Activated naive CD4-positive, alpha-beta T cell treated with anti-CD3 and anti-CD28 coated beads for 36 hours (primary cell): ENCODE data around the gene INF2. TPM values are rescaled to one million over a fixed set of nuclear protein-coding genes. Genes with fewer than 3 reads are reported as not detected.
A peak's percentile ranks its signal among the peaks of the same experiment; 100 is the strongest.
"Not testable (repeated sequence)": the region's sequence is repeated elsewhere in the genome, so short reads cannot be mapped to it uniquely, and the experiment has no call there.

Experiments
- CTCF ChIA-PET: fragments of 350-600 bp; sonication (Branson Sonifier 250); formaldehyde crosslinking; loops from one replicate; lab custom pipeline; 2021; ENCODE audit warnings: antibody characterized with exemption; lab: Charles Lee
- DNase-seq: peaks from one replicate; pipeline ENCODE4 v3.0.0-alpha.2; 2020
- H3K27ac Mint-ChIP-seq: one replicate; pipeline ENCODE4 v1.8.0; 2021; ENCODE audit warnings: mild to moderate bottlenecking, mixed read lengths
- H3K27me3 Mint-ChIP-seq: one replicate; pipeline ENCODE4 v1.8.0; 2021; ENCODE audit warnings: low read depth, mixed read lengths
- H3K36me3 Mint-ChIP-seq: one replicate; pipeline ENCODE4 v1.8.0; 2021; ENCODE audit warnings: low read depth, mixed read lengths
- H3K4me1 Mint-ChIP-seq: one replicate; pipeline ENCODE4 v1.8.0; 2021; ENCODE audit warnings: low read depth, mixed read lengths
- H3K4me3 Mint-ChIP-seq: one replicate; pipeline ENCODE4 v1.8.0; 2021; ENCODE audit warnings: mild to moderate bottlenecking, moderate library complexity, mixed read lengths
- H3K9me3 Mint-ChIP-seq: one replicate; pipeline ENCODE4 v1.8.0; 2021; ENCODE audit warnings: mixed read lengths
- intact Hi-C: fragments of 100-400 bp; cut with micrococcal nuclease; formaldehyde crosslinking; loops from one replicate; pipeline ENCODE4 v1.15.1; 2023
- total RNA-seq, 2 experiments: library from RNA; stranded (reverse); gene quantifications; one replicate each; pipeline ENCODE4 v1.2.3, GENCODE V29; 2021

INF2 gene
- total RNA-seq, 2 experiments from 2014 or later, result 50.7 to 50.9 TPM

DNA sequence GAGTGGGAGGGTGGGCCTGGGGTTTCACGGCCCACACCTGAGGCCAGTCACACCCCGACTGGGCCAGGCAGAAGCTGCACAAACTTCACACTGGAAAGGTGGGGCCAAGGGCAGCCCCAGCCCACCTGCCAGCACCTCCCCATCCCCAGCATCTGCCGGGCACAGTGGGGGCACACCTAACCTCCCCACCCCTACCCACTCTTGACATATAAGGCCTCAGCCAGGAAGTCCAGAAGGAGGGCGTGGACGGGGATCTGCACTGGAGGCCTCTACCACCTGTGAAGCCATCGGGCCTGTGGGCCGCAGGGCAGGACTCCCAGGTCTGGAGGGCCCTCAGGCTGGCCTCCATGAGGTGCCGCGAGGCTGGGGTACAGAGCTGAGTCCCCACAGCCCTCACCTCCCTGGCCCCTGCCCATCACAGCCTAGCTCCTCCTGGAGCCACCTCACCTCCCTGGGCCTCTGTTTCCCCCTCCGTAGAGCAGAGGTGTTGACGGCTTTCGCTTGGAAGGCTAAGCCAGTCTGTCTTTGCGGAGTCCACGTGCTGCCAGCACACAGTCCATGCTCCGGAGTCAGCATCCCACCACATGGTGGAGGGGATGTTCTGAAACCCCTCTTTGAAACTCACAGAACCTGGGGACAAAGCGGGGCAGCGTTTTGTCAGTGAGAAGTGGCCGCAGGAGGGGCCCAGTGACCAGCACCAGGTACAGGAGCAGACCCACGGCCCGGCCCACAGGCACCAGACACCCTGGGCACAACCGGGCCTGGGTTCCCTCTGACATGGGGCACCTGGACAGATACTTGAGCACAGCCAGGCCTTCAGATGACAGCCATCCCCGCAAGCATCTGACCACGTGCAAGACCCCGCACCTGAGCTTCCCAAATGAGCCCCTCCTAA lies 38.2 kb upstream of the INF2 start:
- Mint-ChIP-seq H3K4me1 (peaks cover 4% of the 10 kb centered on the region), H3K36me3 (no peaks in the 10 kb centered on the region), H3K27ac (no peak overlapping the region), H3K9me3 (no peaks in the 10 kb centered on the region), H3K4me3 (no peak overlapping the region), H3K27me3 (peaks cover 3% of the 10 kb centered on the region)
- intact Hi-C loops, result loop anchor here (1.0 kb wide), 1 partner anchor 57 kb away; no protein-coding TSS in a partner anchor
- no peak for DNase-seq
- CTCF ChIA-PET, result interaction anchor here (0.5 to 1.6 kb wide), 4 partner anchors 26 to 153 kb away, joined by 3 to 4 read pairs (median 4); no protein-coding TSS in a partner anchor

DNA sequence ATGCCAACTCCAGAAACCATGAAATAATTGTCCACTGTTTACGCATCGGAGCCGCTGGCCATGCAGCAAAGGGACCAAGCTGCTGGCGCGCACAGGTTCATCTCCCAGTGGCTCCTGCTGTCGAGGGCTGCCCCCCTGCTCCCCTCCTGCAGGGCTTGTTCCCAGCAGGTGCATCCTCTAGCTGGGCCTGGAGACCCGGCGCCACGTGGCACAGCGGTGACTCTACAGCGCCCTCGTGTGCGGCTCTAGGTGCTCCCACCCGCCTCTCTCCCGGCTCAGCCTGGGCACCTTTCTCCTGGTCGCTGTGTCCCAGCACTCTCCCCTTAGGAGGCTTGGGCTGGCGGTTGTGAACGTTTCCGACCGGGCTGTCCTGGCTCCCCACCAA lies 37.5 kb upstream of the INF2 start:
- no peak overlapping the region for H3K4me3 Mint-ChIP-seq
- H3K36me3 Mint-ChIP-seq, result no peaks in the 10 kb centered on the region
- DNase-seq, result no peak
- H3K9me3 Mint-ChIP-seq, result no peaks in the 10 kb centered on the region
- H3K27ac Mint-ChIP-seq, result no peak overlapping the region
- CTCF ChIA-PET, result interaction anchor here (0.5 to 1.6 kb wide), 3 partner anchors 27 to 154 kb away, joined by 3 to 4 read pairs (median 4); no protein-coding TSS in a partner anchor
- intact Hi-C loops, result no loop called here
- peaks cover 3% of the 10 kb centered on the region for H3K27me3 Mint-ChIP-seq
- H3K4me1 Mint-ChIP-seq, result peaks cover 8% of the 10 kb centered on the region

DNA sequence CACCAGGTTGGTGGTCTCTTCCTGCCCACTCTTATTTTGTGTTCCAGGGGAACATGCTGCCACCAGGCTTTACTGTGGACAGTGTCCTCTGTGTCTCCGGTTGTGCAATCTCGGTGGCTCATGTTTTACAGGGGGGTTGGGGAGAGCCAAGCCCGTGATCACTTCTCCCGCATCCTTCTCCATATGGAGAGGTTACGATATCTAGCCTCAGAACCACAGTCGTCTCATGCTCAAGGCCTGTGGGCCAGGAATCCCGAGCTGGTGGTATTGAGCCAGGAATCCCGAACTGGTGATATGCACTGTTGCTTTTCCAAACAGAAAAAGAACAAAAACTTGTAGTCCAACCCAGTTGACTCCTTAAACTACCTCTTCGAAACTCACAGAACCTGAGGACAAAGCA lies 37.0 kb upstream of the INF2 start:
- CTCF ChIA-PET, result interaction anchor here (1.6 kb wide), 1 partner anchor 57 kb away, joined by 4 read pairs; no protein-coding TSS in a partner anchor
- H3K27ac Mint-ChIP-seq, result no peak overlapping the region
- peaks cover 3% of the 10 kb centered on the region for H3K27me3 Mint-ChIP-seq
- H3K9me3 Mint-ChIP-seq, result no peaks in the 10 kb centered on the region
- intact Hi-C loops, result no loop called here
- DNase-seq, result no peak
- no peaks in the 10 kb centered on the region for H3K36me3 Mint-ChIP-seq
- H3K4me3 Mint-ChIP-seq, result no peak overlapping the region
- H3K4me1 Mint-ChIP-seq, result peaks cover 12% of the 10 kb centered on the region

DNA sequence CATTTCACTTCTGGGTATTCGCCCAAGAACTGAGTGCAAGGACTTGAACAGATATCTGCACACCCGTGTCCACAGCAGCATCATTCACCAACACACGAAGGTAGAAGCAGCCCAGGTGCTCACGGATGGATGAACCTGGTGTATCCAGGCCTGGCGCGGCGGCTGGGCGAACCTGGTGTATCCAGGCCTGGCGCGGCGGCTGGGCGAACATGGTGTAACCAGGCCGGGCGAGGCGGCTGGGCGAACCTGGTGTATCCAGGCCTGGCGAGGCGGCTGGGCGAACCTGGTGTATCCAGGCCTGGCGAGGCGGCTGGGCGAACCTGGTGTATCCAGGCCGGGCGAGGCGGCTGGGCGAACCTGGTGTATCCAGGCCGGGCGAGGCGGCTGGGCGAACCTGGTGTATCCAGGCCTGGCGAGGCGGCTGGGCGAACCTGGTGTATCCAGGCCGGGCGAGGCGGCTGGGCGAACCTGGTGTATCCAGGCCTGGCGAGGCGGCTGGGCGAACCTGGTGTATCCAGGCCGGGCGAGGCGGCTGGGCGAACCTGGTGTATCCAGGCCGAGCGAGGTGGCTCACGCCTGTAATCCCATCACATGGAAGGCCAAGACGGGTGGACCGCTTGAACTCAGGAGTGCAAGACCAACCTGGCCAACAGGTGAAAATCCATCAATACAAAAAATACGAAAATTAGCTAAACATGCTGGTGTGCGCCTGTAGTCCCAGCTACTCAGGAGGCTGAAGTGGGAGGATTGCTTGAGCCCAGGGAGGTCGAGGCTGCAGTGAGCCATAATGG lies 36.1 kb upstream of the INF2 start:
- H3K36me3 Mint-ChIP-seq, H3K27ac Mint-ChIP-seq, H3K27me3 Mint-ChIP-seq, H3K4me3 Mint-ChIP-seq, DNase-seq, H3K9me3 Mint-ChIP-seq, intact Hi-C loops: not testable (repeated sequence)
- H3K4me1 Mint-ChIP-seq, result peaks cover 21% of the 10 kb centered on the region
- CTCF ChIA-PET, result interaction anchor here (1.0 to 1.6 kb wide), 2 partner anchors 52 to 56 kb away, joined by 3 to 4 read pairs; no protein-coding TSS in a partner anchor

DNA sequence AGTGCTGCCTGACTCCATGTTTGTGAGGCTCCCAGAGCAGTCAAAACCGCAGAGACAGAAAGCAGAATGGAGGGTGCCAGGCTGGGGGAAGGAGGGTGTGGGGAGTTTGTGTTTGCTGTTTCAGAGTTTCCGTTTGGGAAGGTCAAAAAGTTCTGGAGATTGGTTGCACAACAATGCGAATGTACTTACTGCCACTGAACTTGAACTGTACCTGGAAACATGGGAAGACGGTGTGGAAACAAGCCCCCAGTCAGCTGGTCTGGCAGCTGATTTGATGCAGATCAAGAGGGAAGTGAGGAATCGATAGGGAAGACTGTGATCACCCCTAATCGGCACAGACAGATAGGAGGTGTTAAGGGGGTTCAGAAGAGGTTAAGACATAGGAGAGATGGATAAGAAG lies 35.3 kb upstream of the INF2 start:
- intact Hi-C loops, result no loop called here
- Mint-ChIP-seq H3K4me3 (no peak overlapping the region), H3K4me1 (peaks cover 22% of the 10 kb centered on the region), H3K9me3 (no peaks in the 10 kb centered on the region), H3K36me3 (no peaks in the 10 kb centered on the region), H3K27ac (peak overlapping the region; percentile 36), H3K27me3 (peaks cover 3% of the 10 kb centered on the region)
- CTCF ChIA-PET, result interaction anchor here (1.0 kb wide), 1 partner anchor 51 kb away, joined by 3 read pairs; no protein-coding TSS in a partner anchor
- no peak for DNase-seq

DNA sequence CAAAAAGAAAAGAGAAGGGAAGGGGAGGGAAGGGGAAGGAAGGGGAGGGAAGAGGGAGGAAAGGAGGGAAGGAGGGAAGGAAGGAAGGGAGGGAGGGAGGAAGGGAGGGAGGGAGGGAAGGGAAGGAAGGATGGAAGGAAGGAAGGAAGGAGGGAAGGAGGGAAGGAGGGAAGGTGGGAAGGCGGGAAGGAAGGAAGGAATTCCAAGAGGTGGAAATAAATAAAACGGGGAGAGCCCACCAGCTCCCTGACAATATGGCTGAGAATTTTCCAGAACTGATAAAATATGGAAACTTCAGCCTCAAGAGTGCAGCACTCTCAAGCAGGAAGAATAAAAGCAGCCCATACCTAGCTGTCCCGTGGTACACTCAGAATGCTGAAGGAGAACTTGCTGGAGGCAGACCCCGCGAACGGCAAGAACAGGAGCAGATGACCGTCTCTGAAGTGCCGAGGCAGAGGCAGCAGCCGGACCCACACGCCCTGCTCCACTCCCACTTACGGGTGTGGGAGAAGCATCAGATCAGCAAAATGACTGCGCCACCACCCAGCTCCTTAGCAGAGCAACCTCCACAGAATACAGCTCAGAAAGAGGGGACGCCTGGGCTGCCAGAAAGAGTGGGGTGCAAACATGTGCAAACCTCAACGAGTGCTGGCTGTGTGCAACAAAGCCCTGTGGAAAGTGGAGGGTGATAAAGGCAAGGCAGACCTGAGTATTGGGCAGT lies 34.1 kb upstream of the INF2 start:
- CTCF ChIA-PET, result interaction anchor here (1.0 kb wide), 1 partner anchor 43 kb away, joined by 4 read pairs; no protein-coding TSS in a partner anchor

DNA sequence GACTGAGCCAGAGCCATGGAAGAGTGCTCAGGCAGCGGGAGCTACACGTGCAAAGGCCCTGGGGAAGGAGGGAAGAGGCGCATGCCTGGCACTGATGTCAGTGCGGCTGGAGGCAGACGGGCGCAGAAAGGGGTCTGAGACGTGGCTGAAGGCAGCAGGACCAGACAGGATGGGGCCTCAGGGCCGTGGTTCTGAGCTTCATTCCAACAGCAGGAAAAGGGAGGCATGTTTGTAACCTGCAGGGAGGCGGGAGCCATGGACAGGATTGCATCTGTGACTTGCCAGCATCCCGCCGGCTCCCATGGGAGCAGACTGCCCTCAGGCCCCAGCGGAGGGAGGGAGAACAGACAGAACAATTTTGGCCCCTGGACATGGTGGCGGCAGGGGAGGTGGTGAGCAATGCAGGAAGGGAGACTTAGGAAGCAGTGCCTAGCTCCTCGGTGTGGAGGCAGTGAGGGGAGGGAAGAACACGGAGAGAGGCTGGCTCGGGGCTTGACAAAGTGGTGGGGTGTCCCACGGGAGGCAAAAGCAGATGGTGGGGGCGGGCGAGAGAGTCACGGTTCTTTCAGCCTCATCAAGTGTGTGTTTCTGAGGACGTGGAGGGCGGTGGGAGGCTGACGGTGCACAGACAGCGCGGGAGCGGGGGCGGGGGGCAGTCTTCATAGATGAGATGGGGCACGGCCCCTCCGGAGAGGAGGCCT lies 33.3 kb upstream of the INF2 start:
- intact Hi-C loops, result no loop called here
- no peaks in the 10 kb centered on the region for H3K36me3 Mint-ChIP-seq
- no peaks in the 10 kb centered on the region for H3K9me3 Mint-ChIP-seq
- H3K4me1 Mint-ChIP-seq, result peaks cover 29% of the 10 kb centered on the region
- no peaks in the 10 kb centered on the region for H3K27me3 Mint-ChIP-seq
- CTCF ChIA-PET, result interaction anchor here (1.0 kb wide), 1 partner anchor 42 kb away, joined by 4 read pairs; no protein-coding TSS in a partner anchor
- no peak overlapping the region for H3K27ac Mint-ChIP-seq
- no peak overlapping the region for H3K4me3 Mint-ChIP-seq
- no peak for DNase-seq

More for the DNA sequence above, 34.1 kb upstream of the INF2 start:
- H3K27ac Mint-ChIP-seq, result no peak overlapping the region
- H3K4me1 Mint-ChIP-seq, result peaks cover 28% of the 10 kb centered on the region
- H3K9me3 Mint-ChIP-seq, result no peaks in the 10 kb centered on the region
- no peaks in the 10 kb centered on the region for H3K27me3 Mint-ChIP-seq
- H3K36me3 Mint-ChIP-seq, result no peaks in the 10 kb centered on the region
- no peak for DNase-seq
- intact Hi-C loops, result no loop called here
- no peak overlapping the region for H3K4me3 Mint-ChIP-seq

DNA sequence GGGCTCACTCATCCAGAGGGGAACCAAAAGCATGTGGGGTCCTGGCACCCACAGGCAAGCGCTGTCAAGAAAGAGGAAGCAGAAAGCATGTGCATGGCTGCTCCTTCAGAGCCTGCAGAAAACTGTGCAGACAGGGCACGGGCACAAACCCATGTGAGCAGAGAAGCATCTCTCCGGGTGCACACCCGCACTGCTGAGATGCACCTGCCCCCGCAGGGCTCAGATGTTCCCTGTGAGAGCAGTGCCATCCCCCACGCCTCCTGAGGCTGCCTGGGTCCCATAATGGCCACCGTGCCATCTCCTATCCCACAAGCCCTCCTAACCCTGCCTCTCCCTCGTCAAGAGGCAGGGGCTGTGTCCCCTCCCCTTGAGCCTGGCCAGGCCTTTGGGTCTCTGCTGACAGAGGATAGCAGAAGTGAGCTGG lies 32.3 kb upstream of the INF2 start:
- H3K36me3 Mint-ChIP-seq, result no peaks in the 10 kb centered on the region
- CTCF ChIA-PET, result interaction anchor here (1.3 kb wide), 1 partner anchor 13 kb away, joined by 4 read pairs; no protein-coding TSS in a partner anchor
- H3K4me3 Mint-ChIP-seq, result no peak overlapping the region
- H3K9me3 Mint-ChIP-seq, result no peaks in the 10 kb centered on the region
- H3K27me3 Mint-ChIP-seq, result no peaks in the 10 kb centered on the region
- peaks cover 29% of the 10 kb centered on the region for H3K4me1 Mint-ChIP-seq
- no peak overlapping the region for H3K27ac Mint-ChIP-seq
- intact Hi-C loops, result no loop called here
- no peak for DNase-seq

DNA sequence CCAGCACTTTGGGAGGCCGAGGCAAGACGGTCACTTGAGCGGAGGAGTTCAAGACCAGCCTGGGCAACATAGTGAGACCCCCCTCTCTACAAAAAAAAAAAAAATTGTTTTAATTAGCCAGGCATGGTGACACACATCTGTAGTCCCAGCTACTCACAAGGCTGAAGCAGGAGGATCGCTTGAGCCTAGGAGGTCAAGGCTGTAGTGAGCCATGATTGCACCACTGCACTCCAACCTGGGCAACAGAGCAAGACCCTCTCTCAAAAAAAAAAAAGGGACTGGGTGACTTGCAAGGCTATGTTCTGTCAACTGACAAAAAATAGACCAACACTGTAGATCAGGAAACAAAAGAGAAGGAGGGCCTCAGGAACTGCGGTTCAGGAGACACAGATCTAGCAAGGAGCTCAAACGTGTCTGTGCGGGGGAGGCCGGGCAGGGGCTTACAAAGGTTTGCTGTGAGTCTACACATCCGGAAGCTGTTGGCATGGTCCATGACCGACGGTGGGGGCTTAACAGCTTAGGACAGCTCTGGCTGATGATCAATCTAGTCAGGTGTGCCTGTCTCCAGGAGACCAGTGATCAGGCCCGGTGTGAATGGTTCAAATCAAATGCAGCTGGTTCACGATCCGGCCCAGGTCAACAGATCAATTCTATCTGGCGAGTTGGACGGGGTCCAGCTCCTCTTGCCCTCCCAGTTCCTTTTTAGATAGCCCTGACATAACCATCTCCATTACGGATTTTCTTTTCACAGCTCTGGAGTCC lies 31.7 kb upstream of the INF2 start:
- no peaks in the 10 kb centered on the region for H3K27me3 Mint-ChIP-seq
- no peak overlapping the region for H3K4me3 Mint-ChIP-seq
- H3K9me3 Mint-ChIP-seq, result no peaks in the 10 kb centered on the region
- H3K36me3 Mint-ChIP-seq, result no peaks in the 10 kb centered on the region
- H3K4me1 Mint-ChIP-seq, result peaks cover 29% of the 10 kb centered on the region
- CTCF ChIA-PET, result interaction anchor here (1.3 kb wide), 1 partner anchor 12 kb away, joined by 4 read pairs; no protein-coding TSS in a partner anchor
- intact Hi-C loops, result no loop called here
- peak; percentile 45 for DNase-seq
- no peak overlapping the region for H3K27ac Mint-ChIP-seq

DNA sequence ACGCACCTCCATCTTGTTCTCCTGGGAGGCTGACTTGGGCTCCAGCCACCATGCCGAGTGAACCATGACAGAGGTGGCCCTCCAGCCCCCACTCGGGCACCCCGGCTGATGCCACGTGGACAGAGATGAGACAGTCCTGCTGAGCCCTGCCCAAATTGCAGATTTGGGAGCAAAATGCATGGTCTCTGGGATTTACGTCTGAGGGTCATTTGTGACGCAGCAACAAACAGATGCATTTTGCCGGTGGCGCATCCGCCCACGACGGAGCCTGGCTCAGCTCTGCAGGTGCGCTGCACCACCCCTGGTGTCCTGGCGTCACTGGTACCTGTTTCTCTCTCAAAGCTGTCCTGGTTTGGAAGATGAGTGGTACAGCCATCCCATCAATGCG lies 31.1 kb upstream of the INF2 start:
- no peak overlapping the region for H3K27ac Mint-ChIP-seq
- CTCF ChIA-PET, result interaction anchor here (1.3 kb wide), 1 partner anchor 11 kb away, joined by 4 read pairs; no protein-coding TSS in a partner anchor

DNA sequence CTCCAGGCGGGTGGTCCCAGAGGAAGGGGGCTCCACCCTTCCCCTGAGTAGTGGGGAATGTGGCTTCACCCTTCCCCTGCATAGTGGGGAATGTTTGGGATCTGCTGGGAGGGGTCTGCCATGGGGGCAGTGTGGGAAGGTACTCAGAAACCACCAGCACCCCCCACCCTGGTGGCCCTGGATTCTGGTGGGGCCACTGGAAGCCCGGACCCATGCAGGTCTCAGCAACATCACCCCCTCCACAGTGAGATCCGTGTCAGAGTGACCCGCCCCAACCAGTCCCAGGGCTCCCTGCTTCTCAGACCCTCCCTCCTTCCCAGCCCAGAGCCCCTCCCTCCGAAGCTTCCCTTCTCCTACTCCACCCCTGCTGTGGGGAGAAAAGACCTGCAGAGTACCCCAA lies 30.3 kb upstream of the INF2 start:
- Mint-ChIP-seq H3K27me3 (no peaks in the 10 kb centered on the region), H3K4me1 (peaks cover 32% of the 10 kb centered on the region), H3K36me3 (no peaks in the 10 kb centered on the region), H3K9me3 (no peaks in the 10 kb centered on the region), H3K4me3 (no peak overlapping the region), H3K27ac (no peak overlapping the region)
- no peak for DNase-seq
- intact Hi-C loops, result no loop called here
- CTCF ChIA-PET, result no interaction called here

More for the DNA sequence above, 31.1 kb upstream of the INF2 start:
- Mint-ChIP-seq H3K4me3 (no peak overlapping the region), H3K4me1 (peaks cover 29% of the 10 kb centered on the region), H3K9me3 (no peaks in the 10 kb centered on the region), H3K27me3 (no peaks in the 10 kb centered on the region), H3K36me3 (no peaks in the 10 kb centered on the region)
- intact Hi-C loops, result no loop called here
- DNase-seq, result no peak
